Upper lobe of left lung (tissue), 6 donors: ENCODE measurements around the gene NOC4L. TPM values are rescaled to one million over a fixed set of nuclear protein-coding genes. Genes with fewer than 3 reads are reported as not detected.

Experiments used
- ATAC-seq, 2 donors: fragments of 200-7000 bp; cut with Tn5 transposase; one replicate each; pipeline ENCODE4 v1.9.1; 2022; ENCODE audit warnings: mild to moderate bottlenecking in 2 of 2, moderate library complexity in 2 of 2; ENCODE audit not compliant: low FRiP score in 2 of 2
- DNase-seq, 2 donors: peaks; one replicate each; pipeline ENCODE4 v3.0.0-alpha.2; 2019 to 2020
- H3K27ac ChIP-seq, 4 donors: fragments of 200-600 bp; sonication (generic); one replicate each; pipeline ENCODE4 v1.5.1; 2016 to 2019
- H3K27me3 ChIP-seq, 4 donors: fragments of 200-600 bp; sonication (generic); one replicate each; pipeline ENCODE4 v1.5.1; 2017 to 2019
- H3K36me3 ChIP-seq, 4 donors: fragments of 200-600 bp; sonication (generic); one replicate each; pipeline ENCODE4 v1.5.1; 2016 to 2019
- H3K4me1 ChIP-seq, 4 donors: fragments of 200-600 bp; sonication (generic); one replicate each; pipeline ENCODE4 v1.5.1; 2018 to 2019
- H3K4me3 ChIP-seq, 4 donors: fragments of 200-600 bp; sonication (generic); one replicate each; pipeline ENCODE4 v1.5.1; 2017 to 2019; ENCODE audit warnings: mild to moderate bottlenecking in 2 of 4, moderate library complexity in 1 of 4
- H3K9me3 ChIP-seq, 4 donors: fragments of 200-600 bp; sonication (generic); one replicate each; pipeline ENCODE4 v1.5.1; 2018 to 2019
- EP300 ChIP-seq, 4 donors: sonication (generic); formaldehyde crosslinking; IDR thresholded peaks; one replicate each; pipeline ENCODE4 v1.5.1; 2017; ENCODE audit warnings: antibody characterized with exemption in 4 of 4, control low read depth in 2 of 4
- POLR2A ChIP-seq, 4 donors: fragments of 450-650 bp; IDR thresholded peaks; one replicate each; pipeline ENCODE4 v1.5.1; 2016 to 2017; ENCODE audit warnings: antibody characterized with exemption in 4 of 4, mild to moderate bottlenecking in 2 of 4
- POLR2AphosphoS5 ChIP-seq, 2 donors: sonication (generic); formaldehyde crosslinking; IDR thresholded peaks; one replicate each; pipeline ENCODE4 v1.5.1; 2017; ENCODE audit warnings: antibody characterized with exemption in 2 of 2
- WGBS, 2 donors: methylation state at CpG; one replicate each; pipeline ENCODE4 v1.1.5; 2017 to 2018; 5-methylcytosine and 5-hydroxymethylcytosine counted together
- total RNA-seq, 6 donors: library from RNA; depleted of rRNA in 4 of 6; stranded (reverse); fragments of >200 nt in 4 of 6; gene quantifications; one replicate each; pipeline versions ENCODE4 v1.1.0 to v1.2.1, GENCODE V29; 2016 to 2021
- TF ChIP-seq, protein P1 (sequence below), 6 experiments: fragments of 450-650 bp in 4 of 6; fragments of 200-600 bp in 2 of 6; sonication (generic) in 2 of 6; IDR thresholded peaks; one replicate each; pipeline ENCODE4 v1.5.1; 2016 to 2019; ENCODE audit warnings: antibody characterized with exemption in 6 of 6
- donor health status: DM: no; HTN: no; CAD: no; lungs with moderate emphysema.
- donor health status: DM: no; HTN: yes; CAD: no; lungs with severe emphysema.

The NOC4L gene
- total RNA-seq, result 10 to 100 TPM in 5 of 6 donors, 1 to 10 TPM in 1; 7.4 to 22.4 (median 19.2) TPM

DNA sequence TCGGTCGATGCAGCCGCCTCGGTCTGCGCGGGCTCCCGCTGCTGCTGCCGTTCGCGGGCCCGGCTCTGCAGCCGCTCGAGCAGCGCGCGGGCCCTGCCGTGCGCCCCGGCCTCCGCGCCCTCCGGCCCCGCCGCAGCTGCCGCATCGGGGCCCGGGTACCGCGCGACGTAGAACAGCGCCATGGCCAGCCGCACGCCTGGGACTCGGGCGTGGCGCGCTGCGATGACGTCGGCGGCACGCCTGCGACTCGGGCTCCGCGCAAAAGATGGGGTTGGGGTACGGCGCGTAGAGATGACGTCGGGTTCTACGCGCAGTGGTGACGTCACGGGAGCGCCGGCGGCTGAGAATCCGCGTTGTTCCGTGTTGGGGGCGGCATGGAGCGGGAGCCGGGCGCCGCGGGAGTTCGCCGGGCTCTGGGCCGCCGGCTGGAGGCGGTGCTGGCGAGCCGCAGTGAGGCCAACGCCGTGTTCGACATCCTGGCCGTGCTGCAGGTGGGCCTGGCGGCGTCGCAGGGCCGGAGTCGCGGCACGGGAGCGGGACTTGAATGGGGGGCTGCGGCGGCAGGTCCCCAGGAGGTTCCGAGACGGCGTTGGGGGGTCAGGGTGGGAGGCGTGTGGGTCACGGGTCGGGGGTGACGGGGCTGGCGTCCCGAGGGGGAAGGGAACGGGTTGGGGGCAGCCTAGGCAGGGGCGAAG is at the start of gene NOC4L, which contains the start of gene DDX51:
TSS of gene NOC4L (plus strand) at position 343 of the 695 bp plus-strand sequence. CDS start at position 375, 32 bp downstream.
TSS of gene DDX51 (minus strand) at position 205 of the 695 bp plus-strand sequence. CDS start at position 182, 23 bp downstream.
- TF ChIP-seq EP300 (IDR thresholded peaks at IDR 0.05) (peak in 1 of 4 donors; percentile 90), POLR2AphosphoS5 (IDR thresholded peaks at IDR 0.05) (peak; percentile 97), POLR2A (IDR thresholded peaks at IDR 0.05) (peak in 3 of 4 donors; percentile 47 to 75 (median 71))
- TF ChIP-seq, protein P1, sequence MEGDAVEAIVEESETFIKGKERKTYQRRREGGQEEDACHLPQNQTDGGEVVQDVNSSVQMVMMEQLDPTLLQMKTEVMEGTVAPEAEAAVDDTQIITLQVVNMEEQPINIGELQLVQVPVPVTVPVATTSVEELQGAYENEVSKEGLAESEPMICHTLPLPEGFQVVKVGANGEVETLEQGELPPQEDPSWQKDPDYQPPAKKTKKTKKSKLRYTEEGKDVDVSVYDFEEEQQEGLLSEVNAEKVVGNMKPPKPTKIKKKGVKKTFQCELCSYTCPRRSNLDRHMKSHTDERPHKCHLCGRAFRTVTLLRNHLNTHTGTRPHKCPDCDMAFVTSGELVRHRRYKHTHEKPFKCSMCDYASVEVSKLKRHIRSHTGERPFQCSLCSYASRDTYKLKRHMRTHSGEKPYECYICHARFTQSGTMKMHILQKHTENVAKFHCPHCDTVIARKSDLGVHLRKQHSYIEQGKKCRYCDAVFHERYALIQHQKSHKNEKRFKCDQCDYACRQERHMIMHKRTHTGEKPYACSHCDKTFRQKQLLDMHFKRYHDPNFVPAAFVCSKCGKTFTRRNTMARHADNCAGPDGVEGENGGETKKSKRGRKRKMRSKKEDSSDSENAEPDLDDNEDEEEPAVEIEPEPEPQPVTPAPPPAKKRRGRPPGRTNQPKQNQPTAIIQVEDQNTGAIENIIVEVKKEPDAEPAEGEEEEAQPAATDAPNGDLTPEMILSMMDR (IDR thresholded peaks at IDR 0.05), result peak in 4 of 6 experiments; percentile 40 to 64 (median 44)
- peak within 1 kb of the TSS; percentile 85 to 95 (median 90) for H3K27ac ChIP-seq
- ATAC-seq, result peak; percentile 88 to 96
- WGBS, 2 donors, result 0% methylated on average over 14 to 16 of the region's 100 CpGs
- no peaks in the 10 kb centered on the region for H3K9me3 ChIP-seq
- peaks cover 20 to 42% (median 24%) of the 10 kb centered on the region in 4 donors for H3K4me1 ChIP-seq
- peak; percentile 93 to 99 for DNase-seq
- no peaks in the 10 kb centered on the region for H3K27me3 ChIP-seq
- H3K4me3 ChIP-seq, result peak within 1 kb of the TSS; percentile 80 to 100 (median 96)
- peaks cover 0 to 54% (median 42%) of the 10 kb centered on the region in 4 donors for H3K36me3 ChIP-seq

DNA sequence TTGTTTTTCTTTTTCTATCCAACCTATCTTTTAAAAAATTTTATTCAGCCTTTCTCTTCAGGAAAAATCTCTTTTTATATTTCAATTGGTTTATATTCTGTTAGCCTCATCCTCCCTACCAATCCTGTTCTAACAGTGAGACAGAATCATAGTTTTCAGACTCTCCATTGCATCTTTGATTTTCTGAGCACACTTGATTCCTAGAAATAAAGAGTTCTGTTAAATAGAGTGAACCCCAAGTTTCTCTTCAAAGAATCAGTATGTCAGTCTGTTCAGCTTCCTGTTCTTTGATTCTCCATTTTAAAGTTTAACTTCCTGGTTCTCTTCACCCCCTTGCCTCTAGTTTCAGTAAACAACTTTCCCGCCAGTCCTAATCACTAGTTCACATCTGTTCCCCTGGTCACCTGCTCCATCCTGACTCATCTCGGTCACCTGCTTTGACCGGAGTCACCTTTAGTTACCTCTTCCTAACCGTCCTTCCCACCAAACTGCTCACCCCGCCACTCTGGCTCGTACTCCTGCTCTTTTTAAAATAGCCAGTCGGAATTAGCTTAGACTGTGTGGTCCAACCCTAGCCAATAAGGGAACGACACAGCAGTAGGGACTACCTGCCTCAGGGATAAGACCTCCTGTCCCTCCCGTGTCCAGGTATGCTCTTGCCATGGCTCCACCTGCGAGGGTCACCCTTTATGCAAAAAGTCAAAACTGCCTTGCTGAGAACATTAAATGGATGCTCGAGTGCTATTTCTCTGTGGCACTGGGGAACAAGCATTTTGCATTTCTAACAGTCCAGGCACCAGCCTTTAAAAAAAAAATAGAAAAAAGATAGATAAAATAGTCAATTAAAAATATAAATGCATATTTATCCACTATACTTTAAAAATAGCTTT is 48.5 kb upstream of the NOC4L start:
- TF ChIP-seq POLR2AphosphoS5 (IDR thresholded peaks at IDR 0.05), result no peak
- no peaks in the 10 kb centered on the region for H3K9me3 ChIP-seq
- 95 to 97% methylated on average over 11 of the region's 11 CpGs for WGBS, 2 donors
- H3K27ac ChIP-seq, result no peak overlapping the region
- ATAC-seq (no peak), DNase-seq (no peak)
- H3K27me3 ChIP-seq, result no peaks in the 10 kb centered on the region
- H3K36me3 ChIP-seq, result peaks cover 0 to 39% (median 6%) of the 10 kb centered on the region in 4 donors
- H3K4me3 ChIP-seq, result no peak overlapping the region
- no peaks in the 10 kb centered on the region for H3K4me1 ChIP-seq

DNA sequence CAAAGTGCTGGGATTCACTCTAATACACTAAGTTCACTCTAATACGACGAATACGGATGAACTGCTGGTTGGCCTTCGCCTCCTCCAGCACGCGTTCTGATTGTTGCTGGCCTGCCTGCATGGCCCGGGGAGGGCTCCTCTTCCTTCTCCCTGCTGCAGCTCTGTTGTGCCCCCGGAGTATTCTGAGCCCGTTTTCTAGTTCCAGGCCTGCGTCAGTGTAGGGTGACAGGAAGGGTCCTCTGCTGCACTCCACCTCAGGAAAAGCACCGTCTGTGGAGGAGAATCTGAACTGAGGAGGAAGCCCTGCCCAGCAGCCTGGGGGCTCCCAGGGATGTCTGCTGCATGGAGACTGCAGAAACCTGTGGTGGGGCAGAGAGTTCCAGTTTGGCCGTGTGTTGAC is 44.5 kb upstream of the NOC4L start:
- WGBS, 2 donors, result 92 to 100% methylated on average over 9 to 12 of the region's 12 CpGs
- no peaks in the 10 kb centered on the region for H3K4me1 ChIP-seq
- TF ChIP-seq, protein P1 (IDR thresholded peaks at IDR 0.05), result no peak
- TF ChIP-seq POLR2A (IDR thresholded peaks at IDR 0.05), result no peak
- no peak for TF ChIP-seq EP300 (IDR thresholded peaks at IDR 0.05)
- TF ChIP-seq POLR2AphosphoS5 (IDR thresholded peaks at IDR 0.05), result no peak
- peaks cover 0 to 29% (median 3%) of the 10 kb centered on the region in 4 donors for H3K36me3 ChIP-seq
- H3K9me3 ChIP-seq, result no peaks in the 10 kb centered on the region
- no peak overlapping the region for H3K4me3 ChIP-seq
- H3K27ac ChIP-seq, result no peak overlapping the region
- no peaks in the 10 kb centered on the region for H3K27me3 ChIP-seq
- peak in 1 of 2 donors; percentile 34 for ATAC-seq
- DNase-seq, result no peak

DNA sequence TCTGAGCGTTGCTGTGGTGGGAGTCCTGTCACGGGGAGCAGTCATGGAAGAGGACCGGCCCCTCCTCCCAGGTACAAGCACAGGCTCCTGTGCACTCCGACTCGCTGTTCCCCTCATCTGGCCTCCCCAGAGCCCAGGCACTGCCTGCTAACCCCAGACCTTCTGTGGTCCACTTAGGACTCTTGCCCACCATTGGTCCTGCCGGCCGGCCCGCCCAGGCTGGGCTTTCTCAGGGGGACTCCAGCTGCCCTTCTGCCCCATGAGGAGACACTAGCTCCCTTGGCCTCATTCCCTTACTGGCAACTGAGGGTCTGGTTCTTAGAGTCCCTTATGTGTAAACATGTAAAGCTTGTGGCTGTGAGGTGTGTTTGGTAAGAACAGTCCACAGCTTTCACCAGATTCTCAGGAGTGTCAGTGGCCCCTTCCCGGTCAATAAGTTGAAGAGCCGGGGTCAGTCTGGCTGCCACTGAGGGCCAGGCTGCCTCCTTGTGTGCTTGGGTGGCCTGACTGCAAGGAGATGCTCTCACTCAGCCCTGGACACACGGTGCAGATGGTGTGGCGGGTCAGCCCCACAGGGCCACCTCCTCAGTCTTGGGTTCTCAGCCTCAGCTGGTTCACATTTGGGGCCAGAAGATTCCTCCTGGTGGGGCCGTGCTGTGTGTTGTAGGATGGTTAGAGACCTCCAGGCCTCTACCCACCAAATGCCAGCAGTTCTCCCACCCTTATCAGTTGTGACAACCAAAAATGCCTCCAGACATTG is 43.8 kb upstream of the NOC4L start:
- ATAC-seq (peak in 1 of 2 donors; percentile 6), DNase-seq (peak in 1 of 2 donors; percentile 75)
- H3K4me1 ChIP-seq, result no peaks in the 10 kb centered on the region
- H3K27ac ChIP-seq, result no peak overlapping the region
- peaks cover 0 to 34% (median 5%) of the 10 kb centered on the region in 4 donors for H3K36me3 ChIP-seq
- no peak overlapping the region for H3K4me3 ChIP-seq
- no peaks in the 10 kb centered on the region for H3K27me3 ChIP-seq
- TF ChIP-seq POLR2AphosphoS5 (IDR thresholded peaks at IDR 0.05), result no peak
- TF ChIP-seq POLR2A (IDR thresholded peaks at IDR 0.05), result no peak
- TF ChIP-seq, protein P1 (IDR thresholded peaks at IDR 0.05), result no peak
- TF ChIP-seq EP300 (IDR thresholded peaks at IDR 0.05), result no peak
- WGBS, 2 donors, result 95 to 96% methylated on average over 6 to 13 of the region's 13 CpGs
- H3K9me3 ChIP-seq, result no peaks in the 10 kb centered on the region
